Measurements from ENCODE around the gene SERPINI1.

DNA sequence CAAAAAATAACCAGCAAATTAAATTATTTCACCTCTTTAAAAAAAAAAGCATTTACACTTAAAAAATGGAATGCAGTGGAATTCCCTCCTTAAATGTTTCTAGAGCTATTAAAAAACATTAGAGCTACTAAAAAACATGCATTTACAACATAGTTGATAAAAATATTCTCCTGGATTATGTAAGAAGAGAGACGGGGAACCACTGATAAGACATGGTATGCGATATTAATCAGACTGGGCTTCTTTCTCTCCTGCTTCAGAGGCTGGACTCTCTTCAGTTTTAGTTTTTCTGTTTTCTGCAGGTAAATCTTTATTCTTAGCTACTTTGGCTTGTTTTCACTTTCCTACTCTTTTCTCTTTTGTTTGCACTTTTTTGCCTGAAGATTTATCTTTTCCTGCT is 41.4 kb upstream of the SERPINI1 start:
- TF ChIP-seq, protein P1, sequence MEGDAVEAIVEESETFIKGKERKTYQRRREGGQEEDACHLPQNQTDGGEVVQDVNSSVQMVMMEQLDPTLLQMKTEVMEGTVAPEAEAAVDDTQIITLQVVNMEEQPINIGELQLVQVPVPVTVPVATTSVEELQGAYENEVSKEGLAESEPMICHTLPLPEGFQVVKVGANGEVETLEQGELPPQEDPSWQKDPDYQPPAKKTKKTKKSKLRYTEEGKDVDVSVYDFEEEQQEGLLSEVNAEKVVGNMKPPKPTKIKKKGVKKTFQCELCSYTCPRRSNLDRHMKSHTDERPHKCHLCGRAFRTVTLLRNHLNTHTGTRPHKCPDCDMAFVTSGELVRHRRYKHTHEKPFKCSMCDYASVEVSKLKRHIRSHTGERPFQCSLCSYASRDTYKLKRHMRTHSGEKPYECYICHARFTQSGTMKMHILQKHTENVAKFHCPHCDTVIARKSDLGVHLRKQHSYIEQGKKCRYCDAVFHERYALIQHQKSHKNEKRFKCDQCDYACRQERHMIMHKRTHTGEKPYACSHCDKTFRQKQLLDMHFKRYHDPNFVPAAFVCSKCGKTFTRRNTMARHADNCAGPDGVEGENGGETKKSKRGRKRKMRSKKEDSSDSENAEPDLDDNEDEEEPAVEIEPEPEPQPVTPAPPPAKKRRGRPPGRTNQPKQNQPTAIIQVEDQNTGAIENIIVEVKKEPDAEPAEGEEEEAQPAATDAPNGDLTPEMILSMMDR (IDR thresholded peaks at IDR 0.05 in 8 of 11, conservative IDR thresholded peaks at IDR 0.05 in 3 of 11) = no peak
- no peak for TF ChIP-seq POLR2A (IDR thresholded peaks at IDR 0.05)

Measured in spleen (tissue), 7 donors.